ENCODE results near the gene MCRIP2.
"Not testable (repeated sequence)": the region's sequence is repeated elsewhere in the genome, so short reads cannot be mapped to it uniquely, and the experiment has no call there.

Gene MCRIP2

DNA sequence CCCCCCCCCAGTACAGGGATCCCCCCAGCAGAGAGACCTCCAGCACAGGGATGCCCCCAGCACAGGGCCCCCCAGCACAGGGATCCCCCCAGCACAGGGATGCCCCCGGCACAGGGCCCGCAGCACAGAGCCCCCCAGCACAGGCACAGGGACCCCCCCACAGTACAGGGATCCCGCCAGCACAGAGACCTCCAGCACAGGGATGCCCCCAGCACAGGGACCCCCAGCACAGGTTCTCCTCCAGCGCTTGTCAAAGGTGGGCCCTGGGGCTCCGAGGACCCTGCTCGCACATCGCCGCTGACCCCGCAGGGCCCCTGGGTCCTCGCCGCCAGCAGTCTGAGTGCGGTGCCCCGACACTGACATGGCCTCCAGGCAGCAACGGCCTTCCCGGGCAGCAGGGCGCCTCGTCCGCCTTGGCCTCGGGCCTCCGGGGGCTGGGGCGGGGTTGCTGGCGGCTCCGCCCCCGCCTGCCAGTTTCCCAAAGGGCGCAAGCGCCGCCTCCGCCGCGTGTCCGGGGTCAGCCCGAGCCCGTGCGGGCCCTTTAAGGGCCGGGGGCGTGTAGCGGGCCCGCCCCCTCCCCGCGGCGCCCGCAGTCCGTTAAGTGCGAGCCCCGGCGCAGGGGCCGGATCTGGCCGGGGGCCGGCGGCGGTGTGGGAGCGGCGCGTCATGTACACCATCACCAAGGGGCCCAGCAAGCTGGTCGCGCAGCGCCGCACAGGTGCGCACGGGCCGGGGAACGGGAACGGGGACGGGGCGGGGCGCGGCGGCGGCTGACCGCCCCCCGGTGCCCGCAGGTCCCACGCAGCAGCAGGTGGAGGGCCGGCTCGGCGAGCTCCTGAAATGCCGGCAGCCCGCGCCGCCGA is at the start of gene MCRIP2:
Gene MCRIP2, plus strand, starts transcription at position 503 of the 863 bp plus-strand sequence. Its CDS starts 164 bp downstream, at position 667.
- DNase-seq, result peak; percentile 87

- DNase-seq, result no peak
Observed at GRCh38 chr16:591892-592517, 49.6 kb upstream of the MCRIP2 start.

- DNase-seq, result peak; percentile 56
Observed at GRCh38 chr16:592518-593306, 48.9 kb upstream of the MCRIP2 start.

DNA sequence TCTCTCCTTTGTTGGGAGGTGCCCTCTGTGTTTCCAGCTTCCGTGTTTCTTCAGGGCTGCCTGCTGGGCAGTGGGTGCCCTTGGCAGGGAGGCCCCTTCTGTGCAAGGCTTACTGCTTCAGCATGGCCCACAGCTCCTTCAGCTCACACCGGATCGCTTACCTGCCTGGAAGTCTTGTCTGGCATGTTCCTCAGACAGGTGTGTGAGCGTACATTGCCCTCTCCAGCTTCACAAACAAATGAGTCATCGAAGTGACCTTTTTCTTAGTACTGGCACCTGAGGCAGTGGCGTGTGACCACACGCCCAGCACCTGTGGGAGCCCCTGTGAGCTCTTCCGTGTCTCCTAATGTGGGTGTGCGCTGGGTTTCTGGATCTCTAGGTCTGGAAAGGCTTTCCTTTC is 48.2 kb upstream of the MCRIP2 start:
- no peak for DNase-seq

- DNase-seq, result no peak
Observed at GRCh38 chr16:593807-594206, 47.8 kb upstream of the MCRIP2 start.

- DNase-seq, result no peak
Observed at GRCh38 chr16:595094-595528, 46.5 kb upstream of the MCRIP2 start.

DNA sequence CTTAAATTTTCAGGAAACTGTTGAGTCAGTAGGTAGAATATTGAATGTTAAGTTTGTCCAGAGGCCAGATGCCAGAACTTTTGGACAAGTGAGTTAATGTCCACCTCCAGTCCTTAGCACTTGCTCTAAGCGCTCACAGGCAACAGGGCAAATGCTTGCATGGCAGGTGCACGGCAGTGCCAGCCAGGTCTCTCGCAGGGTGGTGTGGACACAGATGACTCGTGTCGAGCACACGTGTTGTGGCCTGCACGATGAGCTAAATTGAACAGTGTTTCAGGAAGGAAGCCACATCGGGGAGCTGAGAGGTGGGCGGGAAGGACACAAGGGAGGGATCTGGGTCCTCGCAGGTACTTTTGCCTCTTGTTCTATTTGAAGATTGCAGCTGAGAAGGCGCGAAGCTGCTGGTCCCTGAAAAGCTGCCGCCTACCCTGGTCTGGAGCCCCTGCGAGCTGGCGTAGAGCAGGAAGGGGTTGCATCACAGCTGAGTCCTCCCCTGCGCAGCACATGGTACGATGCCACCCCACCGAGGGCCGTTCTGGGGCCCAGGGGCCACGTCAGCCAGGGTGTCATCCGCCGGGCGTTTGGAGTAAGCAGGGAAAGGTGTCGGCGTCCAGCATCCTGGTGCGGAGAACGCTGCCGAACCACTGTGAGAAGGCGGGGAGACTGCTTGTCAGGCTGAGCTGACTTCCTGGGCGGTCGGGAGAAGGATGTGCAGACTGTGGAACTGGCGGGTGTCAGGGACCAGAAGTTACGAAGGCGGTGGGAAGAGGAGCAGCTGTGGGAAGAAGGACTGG is 45.5 kb upstream of the MCRIP2 start:
- no peak for DNase-seq

GRCh38 chr16:596736-597060 is 44.9 kb upstream of the MCRIP2 start:
- DNase-seq, result no peak

DNA sequence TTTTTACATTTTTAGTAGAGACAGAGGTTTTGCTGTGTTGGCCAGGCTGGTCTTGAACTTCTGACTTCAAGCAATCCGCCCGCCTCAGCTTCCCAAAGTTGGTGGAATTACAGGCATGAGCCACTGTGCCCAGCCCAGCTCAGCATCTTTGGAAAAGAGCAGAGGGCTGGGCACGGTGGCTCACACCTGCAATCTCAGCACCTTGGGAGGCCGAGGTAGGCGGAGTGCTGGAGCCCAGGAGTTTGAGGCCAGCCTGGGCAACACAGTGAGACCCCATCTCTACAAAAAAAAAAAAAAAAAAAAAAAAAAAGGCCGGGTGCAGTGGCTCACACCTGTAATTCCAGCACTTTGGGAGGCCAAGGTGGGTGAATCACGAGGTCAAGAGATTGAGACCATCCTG is 44.0 kb upstream of the MCRIP2 start:
- not testable (repeated sequence) for DNase-seq

- no peak for DNase-seq
Observed at GRCh38 chr16:598823-599739, 42.5 kb upstream of the MCRIP2 start.

DNA sequence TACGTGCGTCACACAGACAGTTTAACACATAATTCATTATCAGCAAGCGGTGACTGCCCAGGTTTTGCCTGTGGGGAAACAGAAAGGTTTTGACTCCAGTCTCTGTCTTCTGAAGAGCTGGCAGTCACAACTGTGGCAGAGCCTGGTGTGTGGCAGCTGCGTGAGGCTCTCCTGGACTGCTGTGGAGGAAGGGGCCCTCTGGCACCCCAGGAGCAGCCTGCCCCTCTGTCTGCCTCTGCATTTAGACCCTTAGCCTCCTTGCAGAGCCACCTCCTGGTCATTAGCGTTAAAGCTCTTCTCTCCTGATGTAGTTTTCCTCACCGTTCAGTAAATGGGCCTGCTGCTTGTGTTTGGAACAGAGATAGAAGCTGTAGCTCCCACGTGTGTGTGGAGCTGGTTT is 40.8 kb upstream of the MCRIP2 start:
- DNase-seq, result no peak

DNA sequence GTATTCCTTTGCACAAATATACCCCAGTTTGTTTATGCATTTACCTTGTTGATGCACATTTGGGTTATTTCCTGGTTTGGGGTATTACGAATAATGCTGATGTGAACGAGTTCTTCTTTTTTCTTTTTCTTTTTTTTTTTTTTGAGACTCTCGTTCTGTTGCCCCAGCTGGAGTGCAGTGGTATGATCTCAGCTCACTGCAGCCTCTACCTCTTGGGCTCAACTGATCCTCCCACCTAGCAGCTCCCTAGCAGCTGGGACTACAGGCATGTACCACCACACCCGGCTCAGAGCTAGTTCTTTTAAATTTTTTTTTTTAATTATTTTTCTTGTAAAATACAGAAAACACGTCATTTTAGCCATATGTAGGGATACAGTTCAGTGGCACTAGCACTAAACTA is 37.7 kb upstream of the MCRIP2 start:
- no peak for DNase-seq

GRCh38 chr16:606656-607307 is 34.8 kb upstream of the MCRIP2 start:
- no peak for DNase-seq

DNA sequence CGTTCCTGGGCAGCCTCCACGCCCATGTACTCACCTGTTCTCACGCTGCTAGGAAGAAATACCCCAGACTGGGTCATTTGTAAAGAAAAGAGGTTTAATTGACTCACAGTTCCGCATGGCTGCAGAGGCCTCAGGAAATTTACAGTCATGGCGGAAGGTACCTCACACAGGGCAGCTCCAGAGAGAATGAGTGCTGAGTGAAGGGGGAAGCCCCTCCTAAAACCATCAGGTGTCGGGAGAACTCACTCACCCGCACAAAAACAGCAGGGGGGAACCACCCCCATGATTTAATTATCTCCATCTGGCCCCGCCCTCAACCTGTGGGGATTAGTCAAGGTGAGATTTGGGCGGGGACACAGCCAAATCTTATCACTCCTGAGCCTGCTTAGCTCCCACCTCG is 33.6 kb upstream of the MCRIP2 start:
- no peak for DNase-seq

DNA sequence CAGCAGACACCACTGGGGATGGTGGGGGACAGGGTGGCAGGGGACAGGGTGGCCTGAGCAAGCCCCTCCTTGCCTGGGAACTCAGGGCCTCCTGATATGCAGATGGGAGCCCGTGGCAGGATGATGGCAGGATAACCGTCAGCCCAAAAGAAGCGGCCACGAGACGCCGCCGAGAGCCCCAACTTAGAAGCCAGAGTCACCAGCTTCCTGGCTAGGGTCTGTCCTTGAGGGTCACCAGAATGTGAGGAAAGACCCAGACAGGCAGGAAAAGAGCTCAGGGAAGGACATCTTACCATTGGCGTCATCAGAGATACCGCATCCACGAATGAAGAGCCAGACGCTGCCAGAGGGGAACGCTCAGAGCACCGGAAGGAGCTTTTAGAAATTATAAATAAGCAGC is 32.3 kb upstream of the MCRIP2 start:
- no peak for DNase-seq

DNA sequence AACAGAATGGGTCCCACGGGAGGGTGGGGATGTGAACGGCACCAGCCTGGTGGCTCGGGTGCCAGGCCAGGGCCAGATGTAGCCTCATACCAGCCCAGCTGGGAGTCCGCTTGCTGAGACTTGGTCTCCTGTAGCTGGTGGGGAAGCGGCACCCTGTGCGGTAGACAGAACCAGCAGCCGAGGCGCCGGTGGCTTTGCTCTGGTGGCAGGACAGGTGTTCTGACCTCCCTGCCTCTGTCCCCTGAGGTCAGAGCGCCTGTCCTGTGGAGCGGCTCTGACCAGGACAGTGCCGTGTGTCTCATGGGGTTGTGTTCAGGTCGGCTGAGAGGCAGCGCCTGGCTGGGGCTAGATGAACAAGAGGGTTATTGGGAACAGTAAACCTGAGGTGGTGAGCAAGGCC is 31.6 kb upstream of the MCRIP2 start:
- no peak for DNase-seq

DNA sequence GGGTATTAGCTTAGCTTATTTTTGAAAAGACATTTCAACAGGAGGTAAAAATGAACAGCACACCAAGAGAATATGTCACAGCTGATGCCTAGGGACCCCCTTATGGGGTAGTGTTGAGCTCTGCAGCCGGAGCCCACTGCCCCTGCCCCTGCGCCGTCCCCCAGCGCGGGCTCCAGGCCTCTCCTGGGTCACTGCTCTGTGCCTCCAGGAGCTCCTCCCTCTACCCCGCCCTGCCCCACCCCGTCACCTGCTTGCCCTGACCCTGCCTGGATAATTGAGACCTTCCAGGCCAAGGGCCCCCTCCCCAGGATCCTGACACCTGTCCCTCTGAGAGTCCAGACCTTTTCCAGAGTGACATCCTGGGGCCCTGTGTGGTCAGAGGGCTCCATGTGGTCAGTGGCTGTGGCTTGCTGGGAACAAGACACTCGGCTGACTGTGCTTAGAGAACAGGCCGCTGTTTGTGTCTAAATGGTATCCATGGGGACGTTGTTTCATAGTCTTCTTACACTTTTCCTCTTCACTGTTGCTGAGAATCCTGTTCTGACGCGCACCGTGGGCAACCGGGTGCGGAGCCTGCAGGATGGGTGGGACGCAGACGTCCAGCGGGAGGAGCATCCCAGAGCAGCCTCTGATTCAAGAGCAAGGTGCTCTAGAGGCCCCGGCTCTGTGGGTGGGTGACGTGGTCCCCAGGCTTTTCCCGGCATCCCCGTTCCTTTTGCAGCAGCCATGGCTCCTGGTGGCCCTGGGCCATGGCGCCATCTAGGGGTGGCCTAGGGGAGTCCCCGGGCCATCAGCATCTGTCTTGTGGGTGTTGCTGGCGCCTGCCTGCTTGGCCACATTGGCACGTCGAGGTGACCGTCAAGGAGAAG is 30.9 kb upstream of the MCRIP2 start:
- DNase-seq, result peak; percentile 65

GRCh38 chr16:615122-615521 is 26.5 kb upstream of the MCRIP2 start:
- DNase-seq, result no peak

- DNase-seq, result no peak
Observed at GRCh38 chr16:616733-617586, 24.7 kb upstream of the MCRIP2 start.
